DND-41 (cell line): ENCODE data around the gene RGS21.

Experiments
- EZH2 ChIP-seq: IDR thresholded peaks from 3 replicates; pipeline ENCODE4 v1.6.1; 2012; ENCODE audit warnings: borderline replicate concordance, low read depth, mild to moderate bottlenecking, moderate library complexity, low read length, inconsistent platforms; ENCODE audit not compliant: severe bottlenecking
- TF ChIP-seq, protein P1 (sequence below): IDR thresholded peaks from 2 replicates; pipeline ENCODE4 v1.5.1; 2012; ENCODE audit warnings: borderline replicate concordance, low read length, moderate library complexity, mild to moderate bottlenecking; ENCODE audit not compliant: poor library complexity, severe bottlenecking; ENCODE audit errors: extremely low read depth

DNA sequence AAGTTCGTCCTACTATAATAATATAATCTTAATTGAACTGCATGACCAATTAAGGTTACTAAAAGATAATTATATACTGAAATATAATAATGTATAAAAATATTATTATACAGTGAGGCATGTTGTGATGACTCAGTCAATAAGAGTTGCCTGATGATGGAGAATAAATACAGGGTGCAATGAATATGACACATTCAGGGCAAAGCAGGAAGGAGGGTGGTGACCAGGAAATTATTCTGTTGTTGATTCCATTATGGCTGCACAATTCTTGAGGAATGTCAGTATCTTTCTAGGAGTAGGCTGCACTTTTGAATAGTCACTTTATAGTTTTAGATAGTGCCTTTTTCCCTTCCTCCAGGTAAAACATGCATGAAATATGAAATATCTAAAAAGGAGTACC is 46.4 kb upstream of the RGS21 start:
- TF ChIP-seq, protein P1, sequence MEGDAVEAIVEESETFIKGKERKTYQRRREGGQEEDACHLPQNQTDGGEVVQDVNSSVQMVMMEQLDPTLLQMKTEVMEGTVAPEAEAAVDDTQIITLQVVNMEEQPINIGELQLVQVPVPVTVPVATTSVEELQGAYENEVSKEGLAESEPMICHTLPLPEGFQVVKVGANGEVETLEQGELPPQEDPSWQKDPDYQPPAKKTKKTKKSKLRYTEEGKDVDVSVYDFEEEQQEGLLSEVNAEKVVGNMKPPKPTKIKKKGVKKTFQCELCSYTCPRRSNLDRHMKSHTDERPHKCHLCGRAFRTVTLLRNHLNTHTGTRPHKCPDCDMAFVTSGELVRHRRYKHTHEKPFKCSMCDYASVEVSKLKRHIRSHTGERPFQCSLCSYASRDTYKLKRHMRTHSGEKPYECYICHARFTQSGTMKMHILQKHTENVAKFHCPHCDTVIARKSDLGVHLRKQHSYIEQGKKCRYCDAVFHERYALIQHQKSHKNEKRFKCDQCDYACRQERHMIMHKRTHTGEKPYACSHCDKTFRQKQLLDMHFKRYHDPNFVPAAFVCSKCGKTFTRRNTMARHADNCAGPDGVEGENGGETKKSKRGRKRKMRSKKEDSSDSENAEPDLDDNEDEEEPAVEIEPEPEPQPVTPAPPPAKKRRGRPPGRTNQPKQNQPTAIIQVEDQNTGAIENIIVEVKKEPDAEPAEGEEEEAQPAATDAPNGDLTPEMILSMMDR, result no peak
- no peak for TF ChIP-seq EZH2
